B cell (primary cell): ENCODE data around the gene GNAS. TPM values are rescaled to one million over a fixed set of nuclear protein-coding genes. Genes with fewer than 3 reads are reported as not detected.

Experiments
- ATAC-seq: fragments of 200-7000 bp; cut with Tn5 transposase; one replicate; pipeline ENCODE4 v1.10.0; 2021; ENCODE audit warnings: low read depth, mild to moderate bottlenecking, moderate number of reproducible peaks, moderate library complexity
- CTCF ChIA-PET: fragments of 350-600 bp; sonication (Branson Sonifier 250); formaldehyde crosslinking; loops from one replicate; lab custom pipeline; 2021; ENCODE audit warnings: antibody characterized with exemption, inconsistent platforms; lab: Charles Lee
- POLR2A ChIA-PET: fragments of 350-600 bp; sonication (Branson Sonifier 250); formaldehyde crosslinking; loops from one replicate; lab custom pipeline; 2021; ENCODE audit warnings: antibody characterized with exemption; lab: Charles Lee
- DNase-seq: peaks from one replicate; pipeline ENCODE4 v3.0.0; 2013
- H2AFZ ChIP-seq: 2 replicates; pipeline ENCODE4 v1.6.1; 2012; ENCODE audit warnings: mild to moderate bottlenecking, low read depth, low read length; ENCODE audit not compliant: insufficient read depth, poor library complexity, severe bottlenecking
- H3K27ac ChIP-seq, 2 donors: 1 replicate in 1 of 2; 2 replicates in 1 of 2; pipeline ENCODE4 v1.5.1; 2012 to 2013; ENCODE audit warnings: low read length in 2 of 2, mild to moderate bottlenecking in 2 of 2, moderate library complexity in 1 of 2
- H3K27me3 ChIP-seq, 4 experiments: fragments of 200-600 bp in 1 of 4; sonication (generic) in 1 of 4; replicated peaks in 1 of 4; 1 replicate in 2 of 4; 2 replicates in 2 of 4; pipeline versions ENCODE4 v1.6.1 to v1.7.0; 2013 to 2016; ENCODE audit warnings: low read length in 3 of 4, mild to moderate bottlenecking in 2 of 4, mixed read lengths in 1 of 4, moderate library complexity in 1 of 4; ENCODE audit not compliant: insufficient read depth in 4 of 4, control insufficient read depth in 3 of 4; ENCODE audit errors: control extremely low read depth in 1 of 4
- H3K36me3 ChIP-seq, 2 experiments: replicated peaks in 1 of 2; 1 replicate in 1 of 2; 2 replicates in 1 of 2; pipeline versions ENCODE4 v1.6.1 to v1.7.1; 2013; ENCODE audit warnings: low read length in 1 of 2; ENCODE audit not compliant: insufficient read depth in 2 of 2, control insufficient read depth in 1 of 2; ENCODE audit errors: control extremely low read depth in 1 of 2, extremely low read depth in 1 of 2
- H3K4me1 ChIP-seq, 2 donors: fragments of 200-600 bp in 1 of 2; sonication (generic) in 1 of 2; 1 replicate in 1 of 2; 2 replicates in 1 of 2; pipeline versions ENCODE4 v1.5.1 to v1.6.1; 2013 to 2017; ENCODE audit warnings: low read length in 2 of 2; ENCODE audit not compliant: control insufficient read depth in 2 of 2, insufficient read depth in 2 of 2
- H3K4me2 ChIP-seq: replicated peaks from 2 replicates; pipeline ENCODE3; 2012; ENCODE audit warnings: mild to moderate bottlenecking, low read depth, low read length; ENCODE audit not compliant: poor library complexity, severe bottlenecking
- H3K4me3 ChIP-seq, 5 experiments: fragments of 200-600 bp in 1 of 5; sonication (generic) in 1 of 5; 1 replicate in 3 of 5; 2 replicates in 2 of 5; pipeline versions ENCODE4 v1.5.1 to v1.7.0; 2011 to 2016; ENCODE audit warnings: low read length in 4 of 5, mild to moderate bottlenecking in 4 of 5, low read depth in 2 of 5, control low read depth in 1 of 5, moderate library complexity in 1 of 5; ENCODE audit not compliant: insufficient read depth in 1 of 5; ENCODE audit errors: control extremely low read depth in 1 of 5, extremely low read depth in 1 of 5
- H3K79me2 ChIP-seq: fragments of 200-600 bp; sonication (generic); one replicate; pipeline ENCODE4 v1.6.0; 2016; ENCODE audit warnings: low read length; ENCODE audit not compliant: control insufficient read depth, insufficient read depth
- H3K9ac ChIP-seq: fragments of 200-600 bp; sonication (generic); 2 replicates; pipeline ENCODE4 v1.6.1; 2017; ENCODE audit warnings: mild to moderate bottlenecking, low read length, moderate library complexity
- H3K9me3 ChIP-seq, 3 donors: one replicate each; pipeline versions ENCODE4 v1.6.1 to v1.7.1; 2013; ENCODE audit warnings: low read length in 2 of 3; ENCODE audit not compliant: control insufficient read depth in 2 of 3, insufficient read depth in 1 of 3; ENCODE audit errors: control extremely low read depth in 1 of 3
- H4K20me1 ChIP-seq: 2 replicates; pipeline ENCODE4 v1.6.0; 2012; ENCODE audit warnings: mild to moderate bottlenecking, low read length; ENCODE audit not compliant: insufficient read depth, control insufficient read depth, poor library complexity, severe bottlenecking
- H3K27ac Mint-ChIP-seq: one replicate; pipeline ENCODE4 v1.8.0; 2021; ENCODE audit warnings: mixed read lengths
- H3K27me3 Mint-ChIP-seq: one replicate; pipeline ENCODE4 v1.8.0; 2021; ENCODE audit warnings: mixed read lengths
- H3K4me1 Mint-ChIP-seq: one replicate; pipeline ENCODE4 v1.8.0; 2021; ENCODE audit warnings: mixed read lengths
- H3K4me3 Mint-ChIP-seq: one replicate; pipeline ENCODE4 v1.8.0; 2021; ENCODE audit warnings: mixed read lengths
- H3K9me3 Mint-ChIP-seq: one replicate; pipeline ENCODE4 v1.8.0; 2022; ENCODE audit warnings: mixed read lengths; ENCODE audit not compliant: insufficient read depth
- EZH2 ChIP-seq: IDR thresholded peaks from 2 replicates; pipeline ENCODE4 v1.6.1; 2012; ENCODE audit warnings: borderline replicate concordance, low read depth, mild to moderate bottlenecking, moderate library complexity, low read length; ENCODE audit not compliant: insufficient read depth, poor library complexity, severe bottlenecking
- WGBS: methylation state at CpG from one replicate; pipeline ENCODE4 v1.1.5; 2013; ENCODE audit warnings: missing lambda C conversion rate; ENCODE audit not compliant: insufficient coverage; 5-methylcytosine and 5-hydroxymethylcytosine counted together
- intact Hi-C: fragments of 100-400 bp; cut with micrococcal nuclease; formaldehyde crosslinking; loops from one replicate; pipeline ENCODE4 v1.10.0; 2022
- polyA plus RNA-seq: library from polyadenylated mRNA; depleted of rRNA; stranded (reverse); fragments of >200 nt; gene quantifications from 2 replicates; pipeline ENCODE4 v1.2.3, GENCODE V29; 2012
- total RNA-seq, 2 donors: library from RNA; stranded (reverse); fragments of 120-200 nt in 1 of 2; gene quantifications; 1 replicate in 1 of 2; 2 replicates in 1 of 2; pipeline versions ENCODE4 v1.2.3 to v1.2.4, GENCODE V29; 2013 to 2022
- TF ChIP-seq, protein P1 (sequence below): fragments of 200-600 bp; IDR thresholded peaks from one replicate; pipeline ENCODE4 v1.8.0; 2022; ENCODE audit warnings: antibody characterized with exemption, mild to moderate bottlenecking

Gene GNAS
- total and polyA plus RNA-seq, 2 donors (not counting 1 experiment from before 2014, with no cell fraction given), result 714 to 1,181 TPM

DNA sequence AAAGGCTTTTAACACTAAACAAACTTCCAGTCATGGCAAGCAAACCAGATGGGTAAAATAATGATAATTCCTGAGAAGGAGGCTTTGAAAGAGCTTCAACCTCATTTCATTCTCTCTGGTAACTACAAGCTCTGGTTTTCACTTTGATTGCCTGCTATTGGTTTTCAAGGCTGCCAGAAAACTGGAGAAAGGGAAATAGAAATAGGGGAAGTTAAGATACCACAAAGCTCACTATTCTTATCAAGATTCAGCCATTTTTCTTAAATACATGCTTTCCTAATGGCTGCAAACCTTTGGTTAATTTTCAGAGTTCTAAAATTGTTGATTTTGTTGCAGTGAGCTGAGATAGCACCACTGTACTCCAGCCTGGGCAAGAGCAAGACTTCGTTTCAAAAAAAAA, 86.0 kb downstream of the GNAS start:
- Mint-ChIP-seq H3K27ac (no peak overlapping the region), H3K27me3 (no peaks in the 10 kb centered on the region)
- CTCF ChIA-PET, result interaction anchor here (0.8 to 1.6 kb wide), 3 partner anchors 69 to 269 kb away, joined by 3 to 5 read pairs (median 4); no protein-coding TSS in a partner anchor

DNA sequence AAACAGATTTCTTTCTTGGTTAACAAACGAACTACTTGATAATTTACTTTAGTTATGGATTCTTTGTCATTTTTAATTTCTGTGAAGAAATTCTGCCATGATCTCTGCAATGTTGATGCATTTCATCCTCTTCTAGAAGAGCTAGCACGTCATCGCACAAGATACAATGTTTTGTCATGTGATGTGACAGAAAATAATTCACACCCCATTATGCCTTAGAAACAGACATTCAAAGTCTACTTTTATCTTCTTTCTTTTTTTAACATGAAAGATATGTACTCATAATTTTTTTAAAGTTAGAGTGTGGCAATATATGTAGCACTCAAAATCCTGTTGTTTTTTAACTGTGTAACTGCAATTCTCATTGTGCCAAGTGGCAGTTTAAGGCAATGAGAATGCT, 89.0 kb downstream of the GNAS start:
- no peak overlapping the region for H3K27ac Mint-ChIP-seq
- Histone ChIP-seq H3K36me3 (no peaks in the 10 kb centered on the region), H3K9ac (no peak overlapping the region), H2AFZ (no peak overlapping the region), H3K27me3 (no peaks in the 10 kb centered on the region), H3K27ac (no peak overlapping the region), H3K4me1 (peaks cover 20 to 21% of the 10 kb centered on the region in 2 donors), H3K9me3 (peaks cover 0 to 7% (median 6%) of the 10 kb centered on the region in 3 donors), H3K4me2 (no peak overlapping the region), H3K79me2 (no peaks in the 10 kb centered on the region), H4K20me1 (no peaks in the 10 kb centered on the region), H3K4me3 (no peak overlapping the region)
- peaks cover 19% of the 10 kb centered on the region for H3K4me1 Mint-ChIP-seq
- ChIA-PET CTCF (no interaction called here), POLR2A (no interaction called here)
- ATAC-seq (no peak), DNase-seq (no peak)
- no CpG with 5 or more reads among the region's 3 CpGs for WGBS
- no peaks in the 10 kb centered on the region for H3K27me3 Mint-ChIP-seq
- intact Hi-C loops, result no loop called here
- H3K9me3 Mint-ChIP-seq, result no peaks in the 10 kb centered on the region
- TF ChIP-seq, protein P1, sequence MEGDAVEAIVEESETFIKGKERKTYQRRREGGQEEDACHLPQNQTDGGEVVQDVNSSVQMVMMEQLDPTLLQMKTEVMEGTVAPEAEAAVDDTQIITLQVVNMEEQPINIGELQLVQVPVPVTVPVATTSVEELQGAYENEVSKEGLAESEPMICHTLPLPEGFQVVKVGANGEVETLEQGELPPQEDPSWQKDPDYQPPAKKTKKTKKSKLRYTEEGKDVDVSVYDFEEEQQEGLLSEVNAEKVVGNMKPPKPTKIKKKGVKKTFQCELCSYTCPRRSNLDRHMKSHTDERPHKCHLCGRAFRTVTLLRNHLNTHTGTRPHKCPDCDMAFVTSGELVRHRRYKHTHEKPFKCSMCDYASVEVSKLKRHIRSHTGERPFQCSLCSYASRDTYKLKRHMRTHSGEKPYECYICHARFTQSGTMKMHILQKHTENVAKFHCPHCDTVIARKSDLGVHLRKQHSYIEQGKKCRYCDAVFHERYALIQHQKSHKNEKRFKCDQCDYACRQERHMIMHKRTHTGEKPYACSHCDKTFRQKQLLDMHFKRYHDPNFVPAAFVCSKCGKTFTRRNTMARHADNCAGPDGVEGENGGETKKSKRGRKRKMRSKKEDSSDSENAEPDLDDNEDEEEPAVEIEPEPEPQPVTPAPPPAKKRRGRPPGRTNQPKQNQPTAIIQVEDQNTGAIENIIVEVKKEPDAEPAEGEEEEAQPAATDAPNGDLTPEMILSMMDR, result no peak
- no peak for TF ChIP-seq EZH2
- H3K4me3 Mint-ChIP-seq, result no peak overlapping the region

More for the DNA sequence above, 86.0 kb downstream of the GNAS start:
- H2AFZ ChIP-seq, result no peak overlapping the region
- no peaks in the 10 kb centered on the region for H3K27me3 ChIP-seq
- peak overlapping the region; percentile 38 for H3K4me2 ChIP-seq
- WGBS, result no CpG with 5 or more reads among the region's 1 CpG
- H3K27ac ChIP-seq, result no peak overlapping the region
- TF ChIP-seq, protein P1, result no peak
- no peak for TF ChIP-seq EZH2
- POLR2A ChIA-PET, result no interaction called here
- H3K9ac ChIP-seq, result no peak overlapping the region
- DNase-seq (peak; percentile 39), ATAC-seq (no peak)
- H3K36me3 ChIP-seq, result no peaks in the 10 kb centered on the region
- peak overlapping the region in 1 of 5 experiments; percentile 10 for H3K4me3 ChIP-seq
- intact Hi-C loops, result no loop called here
- H4K20me1 ChIP-seq, result no peaks in the 10 kb centered on the region
- Mint-ChIP-seq H3K4me3 (no peak overlapping the region), H3K4me1 (peaks cover 16% of the 10 kb centered on the region), H3K9me3 (peaks cover 4% of the 10 kb centered on the region)
- no peaks in the 10 kb centered on the region for H3K79me2 ChIP-seq
- peaks cover 10 to 12% of the 10 kb centered on the region in 2 donors for H3K4me1 ChIP-seq
- peaks cover 1 to 9% (median 8%) of the 10 kb centered on the region in 3 donors for H3K9me3 ChIP-seq
